Naive B cell (primary cell): ENCODE results near the gene GM2A. TPM values are rescaled to one million over a fixed set of nuclear protein-coding genes. Genes with fewer than 3 reads are reported as not detected.
"Not testable (repeated sequence)": the region's sequence is repeated elsewhere in the genome, so short reads cannot be mapped to it uniquely, and the experiment has no call there.

Experiments
- ATAC-seq, 2 donors: fragments of 150-1000 bp; cut with Tn5 transposase; 2 replicates each; pipeline ENCODE4 v1.10.0; 2021; ENCODE audit warnings: low read depth in 2 of 2, mild to moderate bottlenecking in 2 of 2, moderate library complexity in 2 of 2
- DNase-seq: peaks from one replicate; pipeline ENCODE4 v3.0.0; 2022
- H3K27ac Mint-ChIP-seq, 6 donors: one replicate each; pipeline ENCODE4 v1.8.0; 2020 to 2022; ENCODE audit warnings: mild to moderate bottlenecking in 6 of 6, mixed read lengths in 6 of 6, moderate library complexity in 5 of 6, inconsistent platforms in 2 of 6
- H3K27me3 Mint-ChIP-seq, 3 donors: one replicate each; pipeline ENCODE4 v1.8.0; 2021 to 2022; ENCODE audit warnings: mixed read lengths in 3 of 3, mild to moderate bottlenecking in 1 of 3
- H3K36me3 Mint-ChIP-seq, 2 donors: one replicate each; pipeline ENCODE4 v1.8.0; 2020 to 2022; ENCODE audit warnings: mixed read lengths in 2 of 2, inconsistent platforms in 1 of 2, mild to moderate bottlenecking in 1 of 2
- H3K4me1 Mint-ChIP-seq, 3 donors: one replicate each; pipeline ENCODE4 v1.8.0; 2020 to 2022; ENCODE audit warnings: mixed read lengths in 3 of 3, inconsistent platforms in 1 of 3, mild to moderate bottlenecking in 1 of 3, moderate library complexity in 1 of 3
- H3K4me3 Mint-ChIP-seq, 8 donors: one replicate each; pipeline ENCODE4 v1.8.0; 2020 to 2022; ENCODE audit warnings: mild to moderate bottlenecking in 8 of 8, mixed read lengths in 8 of 8, moderate library complexity in 8 of 8, inconsistent platforms in 2 of 8
- H3K9me3 Mint-ChIP-seq, 7 donors: one replicate each; pipeline ENCODE4 v1.8.0; 2020 to 2022; ENCODE audit warnings: mixed read lengths in 7 of 7, mild to moderate bottlenecking in 5 of 7, inconsistent platforms in 2 of 7, moderate library complexity in 1 of 7
- polyA plus RNA-seq, 6 donors: library from polyadenylated mRNA; unstranded; fragments of 300-500 nt; fragmentation: Illumina TruSeq; gene quantifications; one replicate each; pipeline ENCODE4 v1.2.3, GENCODE V29; 2021; ENCODE audit warnings: low read depth in 6 of 6

Gene GM2A
- polyA plus RNA-seq, 6 donors from 2014 or later = 37.6 to 74.5 (median 53.4) TPM

- peaks cover 61 to 98% (median 84%) of the 10 kb centered on the region in 3 donors for H3K4me1 Mint-ChIP-seq
- H3K36me3 Mint-ChIP-seq = no peaks in the 10 kb centered on the region
- H3K9me3 Mint-ChIP-seq = peaks cover 0 to 3% (median 0%) of the 10 kb centered on the region in 7 donors
- H3K27me3 Mint-ChIP-seq = no peaks in the 10 kb centered on the region
- DNase-seq (no peak), ATAC-seq (peak; percentile 56 to 61)
- peak overlapping the region; percentile 90 to 98 (median 96) for H3K27ac Mint-ChIP-seq
- peak overlapping the region; percentile 2 to 89 (median 86) for H3K4me3 Mint-ChIP-seq
Observed at GRCh38 chr5:151234476-151235238, 18.3 kb upstream of the GM2A start.

- H3K36me3 Mint-ChIP-seq, ATAC-seq, H3K27me3 Mint-ChIP-seq, DNase-seq, H3K9me3 Mint-ChIP-seq: not testable (repeated sequence)
- H3K4me3 Mint-ChIP-seq = peak overlapping the region; percentile 2 to 90 (median 86)
- peak overlapping the region; percentile 90 to 98 (median 96) for H3K27ac Mint-ChIP-seq
- peaks cover 64 to 100% (median 86%) of the 10 kb centered on the region in 3 donors for H3K4me1 Mint-ChIP-seq
Observed at GRCh38 chr5:151235239-151235571, 17.8 kb upstream of the GM2A start.

- peak overlapping the region in 4 of 6 donors; percentile 45 to 90 (median 82) for H3K27ac Mint-ChIP-seq
- peak overlapping the region in 3 of 8 donors; percentile 41 to 79 (median 66) for H3K4me3 Mint-ChIP-seq
- ATAC-seq = no peak
- peaks cover 0 to 3% (median 0%) of the 10 kb centered on the region in 7 donors for H3K9me3 Mint-ChIP-seq
- H3K27me3 Mint-ChIP-seq = no peaks in the 10 kb centered on the region
- H3K4me1 Mint-ChIP-seq = peaks cover 72 to 100% (median 95%) of the 10 kb centered on the region in 3 donors
- no peak for DNase-seq
- no peaks in the 10 kb centered on the region for H3K36me3 Mint-ChIP-seq
Observed at GRCh38 chr5:151236888-151237287, 16.1 kb upstream of the GM2A start.

- ATAC-seq (no peak), DNase-seq (no peak)
- peaks cover 0 to 3% (median 0%) of the 10 kb centered on the region in 7 donors for H3K9me3 Mint-ChIP-seq
- H3K27me3 Mint-ChIP-seq = no peaks in the 10 kb centered on the region
- H3K4me3 Mint-ChIP-seq = peak overlapping the region in 7 of 8 donors; percentile 55 to 92 (median 79)
- H3K36me3 Mint-ChIP-seq = no peaks in the 10 kb centered on the region
- peaks cover 73 to 100% (median 96%) of the 10 kb centered on the region in 3 donors for H3K4me1 Mint-ChIP-seq
- H3K27ac Mint-ChIP-seq = peak overlapping the region in 5 of 6 donors; percentile 78 to 98 (median 91)
Observed at GRCh38 chr5:151237685-151238084, 15.3 kb upstream of the GM2A start.

- ATAC-seq (peak; percentile 47 to 58), DNase-seq (peak; percentile 74)
- H3K4me3 Mint-ChIP-seq = peak overlapping the region; percentile 55 to 92 (median 82)
- H3K4me1 Mint-ChIP-seq = peaks cover 68 to 100% (median 95%) of the 10 kb centered on the region in 3 donors
- H3K27ac Mint-ChIP-seq = peak overlapping the region; percentile 78 to 98 (median 91)
- H3K27me3 Mint-ChIP-seq = no peaks in the 10 kb centered on the region
- H3K9me3 Mint-ChIP-seq = peaks cover 0 to 3% (median 0%) of the 10 kb centered on the region in 7 donors
- H3K36me3 Mint-ChIP-seq = no peaks in the 10 kb centered on the region
Observed at GRCh38 chr5:151238303-151238741, 14.7 kb upstream of the GM2A start.

GRCh38 chr5:151239237-151239861 is 13.6 kb upstream of the GM2A start:
- Mint-ChIP-seq H3K27me3 (no peaks in the 10 kb centered on the region), H3K36me3 (no peaks in the 10 kb centered on the region), H3K4me3 (peak overlapping the region; percentile 58 to 92 (median 80)), H3K4me1 (peaks cover 68 to 99% (median 95%) of the 10 kb centered on the region in 3 donors), H3K27ac (peak overlapping the region; percentile 78 to 98 (median 91)), H3K9me3 (peaks cover 0 to 3% (median 0%) of the 10 kb centered on the region in 7 donors)
- DNase-seq (peak; percentile 57), ATAC-seq (peak in 1 of 2 donors; percentile 32)

GRCh38 chr5:151240268-151240835 is 12.6 kb upstream of the GM2A start:
- H3K36me3 Mint-ChIP-seq, H3K9me3 Mint-ChIP-seq, H3K27me3 Mint-ChIP-seq, ATAC-seq, DNase-seq: not testable (repeated sequence)
- Mint-ChIP-seq H3K27ac (peak overlapping the region; percentile 1 to 91 (median 78)), H3K4me1 (peaks cover 62 to 94% (median 88%) of the 10 kb centered on the region in 3 donors), H3K4me3 (peak overlapping the region in 3 of 8 donors; percentile 25 to 77 (median 45))

GRCh38 chr5:151240924-151241635 is 11.9 kb upstream of the GM2A start:
- DNase-seq (no peak), ATAC-seq (peak; percentile 34 to 37)
- Mint-ChIP-seq H3K9me3 (no peaks in the 10 kb centered on the region), H3K27ac (peak overlapping the region in 4 of 6 donors; percentile 49 to 91 (median 80)), H3K4me3 (peak overlapping the region in 6 of 8 donors; percentile 22 to 77 (median 55)), H3K4me1 (peaks cover 57 to 92% (median 82%) of the 10 kb centered on the region in 3 donors), H3K27me3 (no peaks in the 10 kb centered on the region), H3K36me3 (no peaks in the 10 kb centered on the region)

- Mint-ChIP-seq H3K27ac (no peak overlapping the region), H3K27me3 (no peaks in the 10 kb centered on the region), H3K4me1 (peaks cover 48 to 71% (median 61%) of the 10 kb centered on the region in 3 donors), H3K9me3 (no peaks in the 10 kb centered on the region), H3K36me3 (no peaks in the 10 kb centered on the region), H3K4me3 (no peak overlapping the region)
- DNase-seq (no peak), ATAC-seq (peak in 1 of 2 donors; percentile 5)
Observed at GRCh38 chr5:151243127-151243526, 9.9 kb upstream of the GM2A start.

- Mint-ChIP-seq H3K4me3 (peak overlapping the region in 1 of 8 donors; percentile 43), H3K36me3 (no peaks in the 10 kb centered on the region), H3K27me3 (no peaks in the 10 kb centered on the region), H3K9me3 (no peaks in the 10 kb centered on the region), H3K27ac (peak overlapping the region in 1 of 6 donors; percentile 39), H3K4me1 (peaks cover 43 to 67% (median 57%) of the 10 kb centered on the region in 3 donors)
- DNase-seq (no peak), ATAC-seq (no peak)
Observed at GRCh38 chr5:151243564-151243963, 9.4 kb upstream of the GM2A start.

GRCh38 chr5:151244206-151244605 is 8.8 kb upstream of the GM2A start:
- no peak for ATAC-seq
- DNase-seq = no peak
- H3K27ac Mint-ChIP-seq = peak overlapping the region in 2 of 6 donors; percentile 39 to 40
- H3K9me3 Mint-ChIP-seq = no peaks in the 10 kb centered on the region
- H3K4me1 Mint-ChIP-seq = peaks cover 39 to 60% (median 50%) of the 10 kb centered on the region in 3 donors
- no peak overlapping the region for H3K4me3 Mint-ChIP-seq
- H3K27me3 Mint-ChIP-seq = no peaks in the 10 kb centered on the region
- no peaks in the 10 kb centered on the region for H3K36me3 Mint-ChIP-seq

GRCh38 chr5:151245680-151246219 is 7.2 kb upstream of the GM2A start:
- Mint-ChIP-seq H3K27me3 (no peaks in the 10 kb centered on the region), H3K4me3 (no peak overlapping the region), H3K27ac (peak overlapping the region in 1 of 6 donors; percentile 85), H3K36me3 (no peaks in the 10 kb centered on the region), H3K4me1 (peaks cover 36 to 51% (median 42%) of the 10 kb centered on the region in 3 donors), H3K9me3 (no peaks in the 10 kb centered on the region)
- ATAC-seq (no peak), DNase-seq (no peak)
